KOPT-K1 (cell line): ENCODE data around the gene IPPK.
"Not testable (repeated sequence)": the region's sequence is repeated elsewhere in the genome, so short reads cannot be mapped to it uniquely, and the experiment has no call there.

Source experiments
- H3K27ac ChIP-seq: fragments of 200-600 bp; sonication (generic); 2 replicates; pipeline ENCODE4 v1.5.1; 2016; ENCODE audit warnings: antibody characterized with exemption, mild to moderate bottlenecking, low read depth, low read length; ENCODE audit not compliant: poor library complexity, severe bottlenecking
- H3K36me3 ChIP-seq: fragments of 200-600 bp; sonication (generic); 2 replicates; pipeline ENCODE4 v1.5.1; 2017; ENCODE audit warnings: antibody characterized with exemption, mild to moderate bottlenecking, low read length, moderate library complexity; ENCODE audit not compliant: insufficient read depth
- H3K9me3 ChIP-seq: fragments of 200-600 bp; sonication (generic); 2 replicates; pipeline ENCODE4 v1.5.1; 2017; ENCODE audit warnings: antibody characterized with exemption, low read length, mild to moderate bottlenecking; ENCODE audit not compliant: insufficient read depth, poor library complexity, severe bottlenecking

IPPK gene

GRCh38 chr9:92595075-92595474 lies 74.9 kb downstream of the IPPK start:
- not testable (repeated sequence) for H3K9me3 ChIP-seq, H3K27ac ChIP-seq, H3K36me3 ChIP-seq

GRCh38 chr9:92592946-92593861 lies 76.7 kb downstream of the IPPK start:
- Histone ChIP-seq H3K27ac (no peak overlapping the region), H3K9me3 (no peaks in the 10 kb centered on the region), H3K36me3 (no peaks in the 10 kb centered on the region)

- H3K36me3 ChIP-seq: no peaks in the 10 kb centered on the region
- H3K27ac ChIP-seq: no peak overlapping the region
- H3K9me3 ChIP-seq: no peaks in the 10 kb centered on the region
Observed at GRCh38 chr9:92592537-92592936, 77.4 kb downstream of the IPPK start.

- Histone ChIP-seq H3K27ac (no peak overlapping the region), H3K36me3 (no peaks in the 10 kb centered on the region), H3K9me3 (no peaks in the 10 kb centered on the region)
Observed at GRCh38 chr9:92590377-92590776, 79.6 kb downstream of the IPPK start.

- H3K36me3 ChIP-seq: no peaks in the 10 kb centered on the region
- H3K9me3 ChIP-seq: no peaks in the 10 kb centered on the region
- H3K27ac ChIP-seq: no peak overlapping the region
Observed at GRCh38 chr9:92589923-92590322, 80.0 kb downstream of the IPPK start.

- no peak overlapping the region for H3K27ac ChIP-seq
- H3K9me3 ChIP-seq: no peaks in the 10 kb centered on the region
- no peaks in the 10 kb centered on the region for H3K36me3 ChIP-seq
Observed at GRCh38 chr9:92576175-92576574, 93.8 kb downstream of the IPPK start.

GRCh38 chr9:92573612-92574011 lies 96.3 kb downstream of the IPPK start:
- not testable (repeated sequence) for H3K36me3 ChIP-seq, H3K9me3 ChIP-seq, H3K27ac ChIP-seq

- H3K27ac ChIP-seq, H3K36me3 ChIP-seq, H3K9me3 ChIP-seq: not testable (repeated sequence)
Observed at GRCh38 chr9:92571871-92572270, 98.1 kb downstream of the IPPK start.

GRCh38 chr9:92564982-92565381 lies 104.9 kb downstream of the IPPK start:
- H3K27ac ChIP-seq: no peak overlapping the region
- H3K9me3 ChIP-seq: no peaks in the 10 kb centered on the region
- no peaks in the 10 kb centered on the region for H3K36me3 ChIP-seq

GRCh38 chr9:92564504-92564903 lies 105.4 kb downstream of the IPPK start:
- no peak overlapping the region for H3K27ac ChIP-seq
- no peaks in the 10 kb centered on the region for H3K9me3 ChIP-seq
- H3K36me3 ChIP-seq: no peaks in the 10 kb centered on the region
